ENCODE data around the gene GNA12. TPM values are rescaled to one million over a fixed set of nuclear protein-coding genes. Genes with fewer than 3 reads are reported as not detected.

The GNA12 gene
- total and polyA plus RNA-seq, 10 of the 15 experiments (the other 5 are each of a cell fraction or from before 2014, with no cell fraction given) = 1.9 to 51.8 (median 12.6) TPM

GRCh38 chr7:2708041-2708440 is 136.1 kb downstream of the GNA12 start:
- in situ Hi-C loops (cut with MboI) = no loop called here
- no peak overlapping the region for H3K27ac ChIP-seq (ENCODE audit: control insufficient read depth, insufficient read depth)
- WGBS (ENCODE audit: insufficient coverage, insufficient replicate concordance, low lambda C conversion rate, missing lambda C conversion rate) = 84% methylated on average over 10 of the region's 10 CpGs
- no peaks in the 10 kb centered on the region; a peak in 1 of 4 replicates for H3K36me3 ChIP-seq (ENCODE audit: control insufficient read depth in 2 of 2, insufficient read depth in 2 of 2, low read length in 1 of 2)
- H3K9me3 ChIP-seq (replicated peaks; ENCODE audit: control insufficient read depth, insufficient read depth, low read length) = no peaks in the 10 kb centered on the region
- no peak overlapping the region for H3K9ac ChIP-seq (ENCODE audit: control insufficient read depth, insufficient read depth, low read length)
- ChIA-PET CTCF (interaction anchor here (2.7 to 8.3 kb wide), 8 partner anchors 9 to 257 kb away, joined by 18 to 154 read pairs (median 55); no protein-coding TSS in a partner anchor), RAD21 (ENCODE audit: unreplicated experiment) (interaction anchor here (1.3 to 4.8 kb wide), 4 partner anchors 8 to 49 kb away, joined by 3 to 89 read pairs (median 60); no protein-coding TSS in a partner anchor), POLR2A (interaction anchor here (3.8 kb wide), 1 partner anchor 8 kb away, joined by 36 read pairs; no protein-coding TSS in a partner anchor), SMC1A (ENCODE audit: uncharacterized antibody, unreplicated experiment) (interaction anchor here (0.9 to 11.6 kb wide), 7 partner anchors 8 to 75 kb away, joined by 3 to 113 read pairs (median 4); no protein-coding TSS in a partner anchor)
- ATAC-seq (no peak), DNase-seq (ENCODE audit: low read depth, low spot score) (no peak), FAIRE-seq (no peak)
- TF ChIP-seq EED (IDR thresholded peaks at IDR 0.05; ENCODE audit: low read depth) = no peak
- TF ChIP-seq ELK1 (IDR thresholded peaks at IDR 0.05; ENCODE audit: low read depth, low read length) = no peak
- TF ChIP-seq NFYA (IDR thresholded peaks at IDR 0.05; ENCODE audit: borderline replicate concordance, low read depth, low read length) = no peak
- TF ChIP-seq IRF3 (IDR thresholded peaks at IDR 0.05) = no peak
- no peak for TF ChIP-seq JUND (IDR thresholded peaks at IDR 0.05; ENCODE audit: low read depth, low read length)
- TF ChIP-seq RAD51 (IDR thresholded peaks at IDR 0.05) = no peak
- intact Hi-C loops (cut with micrococcal nuclease; ENCODE audit: unreplicated experiment) = loop anchor here (2.0 kb wide), 2 partner anchors 75 to 141 kb away; no protein-coding TSS in a partner anchor
- H3K79me2 ChIP-seq (ENCODE audit: control insufficient read depth, insufficient read depth, low read length) = no peaks in the 10 kb centered on the region
- H3K4me1 ChIP-seq (ENCODE audit: control insufficient read depth, insufficient read depth, low read length) = peaks cover 27% of the 10 kb centered on the region
- H3K4me2 ChIP-seq (ENCODE audit: control insufficient read depth, insufficient read depth) = no peak overlapping the region
- H4K20me1 ChIP-seq (ENCODE audit: control insufficient read depth, insufficient read depth) = no peaks in the 10 kb centered on the region
- H3K27me3 ChIP-seq (replicated peaks in 1 of 2; ENCODE audit: control insufficient read depth in 2 of 2, insufficient read depth in 2 of 2, low read length in 1 of 2) = no peaks in the 10 kb centered on the region
- no peak overlapping the region for H2AFZ ChIP-seq (ENCODE audit: control insufficient read depth, low read depth, low read length)
- no peak overlapping the region for H3K4me3 ChIP-seq
- no TSS peak for BruUV-seq (replicated peaks)
